ENCODE results near the gene CCDC92B. TPM values are rescaled to one million over a fixed set of nuclear protein-coding genes. Genes with fewer than 3 reads are reported as not detected.
A peak's percentile ranks its signal among the peaks of the same experiment; 100 is the strongest.

CCDC92B gene
- polyA plus RNA-seq, 1 donor from 2014 or later = 0.32 TPM

DNA sequence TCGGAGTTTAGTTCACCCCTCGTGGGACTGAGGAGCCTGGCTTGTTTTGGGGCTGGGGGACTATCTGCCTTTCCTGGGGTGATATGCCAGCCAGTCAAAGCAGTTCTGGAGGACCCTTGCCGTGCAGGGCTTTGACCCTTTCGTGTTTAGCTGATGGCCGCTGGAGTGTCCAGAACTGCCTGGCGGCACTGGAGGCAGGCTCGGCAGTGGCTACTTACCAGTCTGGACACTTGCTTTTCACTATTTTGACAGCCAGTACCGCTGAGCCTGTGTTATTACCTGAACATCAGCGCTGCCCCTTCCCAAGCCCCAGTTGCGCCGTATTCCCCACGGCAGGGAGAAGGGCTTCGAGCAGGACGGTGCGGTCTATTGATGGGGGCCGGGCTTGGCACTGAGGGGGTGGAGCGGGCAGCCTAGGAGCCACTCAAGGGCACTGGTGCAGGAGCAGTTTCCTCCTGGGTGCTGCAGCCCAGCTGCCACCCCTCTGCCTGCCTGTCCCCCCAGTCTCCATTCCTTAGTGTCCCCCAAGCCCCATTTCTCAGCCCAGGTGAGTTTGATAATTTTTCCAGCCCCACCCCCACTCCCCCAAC is 18.6 kb downstream of the CCDC92B start:
- Histone ChIP-seq H3K79me2 (replicated peaks; ENCODE audit: insufficient read depth, low read length) (no peaks in the 10 kb centered on the region), H3K4me3 (ENCODE audit: low read length) (no peak overlapping the region), H4K20me1 (ENCODE audit: insufficient read depth) (no peaks in the 10 kb centered on the region), H3F3A (ENCODE audit: insufficient read depth, low read length, poor library complexity, severe bottlenecking) (no peaks in the 10 kb centered on the region), H3K9me3 (ENCODE audit: low read length) (no peaks in the 10 kb centered on the region), H3K9me2 (ENCODE audit: insufficient read depth, low read length) (no peaks in the 10 kb centered on the region), H3K4me2 (ENCODE audit: low read length) (no peak overlapping the region), H3K27ac (ENCODE audit: low read length) (no peak overlapping the region), H3K9ac (ENCODE audit: low read length) (no peak overlapping the region), H2AFZ (ENCODE audit: low read depth, low read length) (no peak overlapping the region), H3K27me3 (ENCODE audit: insufficient read depth, low read depth, low read length) (peaks cover under 1% of the 10 kb centered on the region), H3K36me3 (ENCODE audit: insufficient read depth, low read length) (no peaks in the 10 kb centered on the region)
- TF ChIP-seq RAD21 (conservative IDR thresholded peaks at IDR 0.05) (no peak), SMC3 (conservative IDR thresholded peaks at IDR 0.05; ENCODE audit: poor library complexity) (no peak), TAF1 (IDR thresholded peaks at IDR 0.05; ENCODE audit: low read depth) (no peak), EZH2 (IDR thresholded peaks at IDR 0.05; ENCODE audit: borderline replicate concordance, insufficient read depth, low read length, poor library complexity, severe bottlenecking) (no peak), EP300 (conservative IDR thresholded peaks at IDR 0.05; ENCODE audit: poor library complexity, severe bottlenecking) (no peak), MXI1 (conservative IDR thresholded peaks at IDR 0.05; ENCODE audit: poor library complexity, severe bottlenecking) (no peak)
- TF ChIP-seq, protein P1, sequence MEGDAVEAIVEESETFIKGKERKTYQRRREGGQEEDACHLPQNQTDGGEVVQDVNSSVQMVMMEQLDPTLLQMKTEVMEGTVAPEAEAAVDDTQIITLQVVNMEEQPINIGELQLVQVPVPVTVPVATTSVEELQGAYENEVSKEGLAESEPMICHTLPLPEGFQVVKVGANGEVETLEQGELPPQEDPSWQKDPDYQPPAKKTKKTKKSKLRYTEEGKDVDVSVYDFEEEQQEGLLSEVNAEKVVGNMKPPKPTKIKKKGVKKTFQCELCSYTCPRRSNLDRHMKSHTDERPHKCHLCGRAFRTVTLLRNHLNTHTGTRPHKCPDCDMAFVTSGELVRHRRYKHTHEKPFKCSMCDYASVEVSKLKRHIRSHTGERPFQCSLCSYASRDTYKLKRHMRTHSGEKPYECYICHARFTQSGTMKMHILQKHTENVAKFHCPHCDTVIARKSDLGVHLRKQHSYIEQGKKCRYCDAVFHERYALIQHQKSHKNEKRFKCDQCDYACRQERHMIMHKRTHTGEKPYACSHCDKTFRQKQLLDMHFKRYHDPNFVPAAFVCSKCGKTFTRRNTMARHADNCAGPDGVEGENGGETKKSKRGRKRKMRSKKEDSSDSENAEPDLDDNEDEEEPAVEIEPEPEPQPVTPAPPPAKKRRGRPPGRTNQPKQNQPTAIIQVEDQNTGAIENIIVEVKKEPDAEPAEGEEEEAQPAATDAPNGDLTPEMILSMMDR (IDR thresholded peaks at IDR 0.05; ENCODE audit: poor library complexity, severe bottlenecking) = no peak
- TF ChIP-seq, protein P2, sequence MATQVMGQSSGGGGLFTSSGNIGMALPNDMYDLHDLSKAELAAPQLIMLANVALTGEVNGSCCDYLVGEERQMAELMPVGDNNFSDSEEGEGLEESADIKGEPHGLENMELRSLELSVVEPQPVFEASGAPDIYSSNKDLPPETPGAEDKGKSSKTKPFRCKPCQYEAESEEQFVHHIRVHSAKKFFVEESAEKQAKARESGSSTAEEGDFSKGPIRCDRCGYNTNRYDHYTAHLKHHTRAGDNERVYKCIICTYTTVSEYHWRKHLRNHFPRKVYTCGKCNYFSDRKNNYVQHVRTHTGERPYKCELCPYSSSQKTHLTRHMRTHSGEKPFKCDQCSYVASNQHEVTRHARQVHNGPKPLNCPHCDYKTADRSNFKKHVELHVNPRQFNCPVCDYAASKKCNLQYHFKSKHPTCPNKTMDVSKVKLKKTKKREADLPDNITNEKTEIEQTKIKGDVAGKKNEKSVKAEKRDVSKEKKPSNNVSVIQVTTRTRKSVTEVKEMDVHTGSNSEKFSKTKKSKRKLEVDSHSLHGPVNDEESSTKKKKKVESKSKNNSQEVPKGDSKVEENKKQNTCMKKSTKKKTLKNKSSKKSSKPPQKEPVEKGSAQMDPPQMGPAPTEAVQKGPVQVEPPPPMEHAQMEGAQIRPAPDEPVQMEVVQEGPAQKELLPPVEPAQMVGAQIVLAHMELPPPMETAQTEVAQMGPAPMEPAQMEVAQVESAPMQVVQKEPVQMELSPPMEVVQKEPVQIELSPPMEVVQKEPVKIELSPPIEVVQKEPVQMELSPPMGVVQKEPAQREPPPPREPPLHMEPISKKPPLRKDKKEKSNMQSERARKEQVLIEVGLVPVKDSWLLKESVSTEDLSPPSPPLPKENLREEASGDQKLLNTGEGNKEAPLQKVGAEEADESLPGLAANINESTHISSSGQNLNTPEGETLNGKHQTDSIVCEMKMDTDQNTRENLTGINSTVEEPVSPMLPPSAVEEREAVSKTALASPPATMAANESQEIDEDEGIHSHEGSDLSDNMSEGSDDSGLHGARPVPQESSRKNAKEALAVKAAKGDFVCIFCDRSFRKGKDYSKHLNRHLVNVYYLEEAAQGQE (IDR thresholded peaks at IDR 0.05; ENCODE audit: borderline replicate concordance) = no peak

DNA sequence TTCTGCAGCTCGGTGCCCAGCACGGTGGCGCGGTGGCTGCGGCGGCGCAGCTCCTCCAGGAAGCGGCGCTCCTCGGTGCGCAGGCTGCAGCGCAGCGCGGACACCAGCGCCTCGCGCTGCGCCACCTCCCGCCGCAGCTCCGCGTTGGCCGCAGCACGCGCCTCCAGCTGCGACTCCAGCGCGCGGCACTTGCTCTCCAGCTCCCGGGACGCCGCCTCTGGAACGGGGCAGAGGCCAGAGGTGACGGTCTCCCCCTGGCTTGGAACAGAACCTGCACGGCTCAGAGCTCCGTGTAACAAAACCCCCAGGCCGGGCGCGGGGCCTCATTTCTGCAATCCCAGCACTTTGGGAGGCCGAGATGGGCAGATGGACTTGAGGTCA is 24.7 kb downstream of the CCDC92B start:
- Histone ChIP-seq H3K9me2 (ENCODE audit: insufficient read depth, low read length) (no peaks in the 10 kb centered on the region), H3K4me2 (ENCODE audit: low read length) (no peak overlapping the region), H3K9ac (ENCODE audit: low read length) (no peak overlapping the region), H2AFZ (ENCODE audit: low read depth, low read length) (no peak overlapping the region), H3K27me3 (ENCODE audit: insufficient read depth, low read depth, low read length) (peaks cover 24% of the 10 kb centered on the region), H3K4me3 (ENCODE audit: low read length) (no peak overlapping the region), H3K79me2 (replicated peaks; ENCODE audit: insufficient read depth, low read length) (no peaks in the 10 kb centered on the region), H3K9me3 (ENCODE audit: low read length) (no peaks in the 10 kb centered on the region), H3K27ac (ENCODE audit: low read length) (no peak overlapping the region), H3K36me3 (ENCODE audit: insufficient read depth, low read length) (no peaks in the 10 kb centered on the region), H3F3A (ENCODE audit: insufficient read depth, low read length, poor library complexity, severe bottlenecking) (no peaks in the 10 kb centered on the region), H4K20me1 (ENCODE audit: insufficient read depth) (no peaks in the 10 kb centered on the region)
- TF ChIP-seq TAF1 (IDR thresholded peaks at IDR 0.05; ENCODE audit: low read depth) (no peak), POLR2AphosphoS5 (IDR thresholded peaks at IDR 0.05) (no peak), RAD21 (conservative IDR thresholded peaks at IDR 0.05) (peak; percentile 25), SMC3 (conservative IDR thresholded peaks at IDR 0.05; ENCODE audit: poor library complexity) (peak; percentile 20)
- TF ChIP-seq, protein P2 (IDR thresholded peaks at IDR 0.05; ENCODE audit: borderline replicate concordance) = no peak
- TF ChIP-seq, protein P1 (IDR thresholded peaks at IDR 0.05; ENCODE audit: poor library complexity, severe bottlenecking) = peak; percentile 45
